ENCODE results near the gene CDK6.

The CDK6 gene

DNA sequence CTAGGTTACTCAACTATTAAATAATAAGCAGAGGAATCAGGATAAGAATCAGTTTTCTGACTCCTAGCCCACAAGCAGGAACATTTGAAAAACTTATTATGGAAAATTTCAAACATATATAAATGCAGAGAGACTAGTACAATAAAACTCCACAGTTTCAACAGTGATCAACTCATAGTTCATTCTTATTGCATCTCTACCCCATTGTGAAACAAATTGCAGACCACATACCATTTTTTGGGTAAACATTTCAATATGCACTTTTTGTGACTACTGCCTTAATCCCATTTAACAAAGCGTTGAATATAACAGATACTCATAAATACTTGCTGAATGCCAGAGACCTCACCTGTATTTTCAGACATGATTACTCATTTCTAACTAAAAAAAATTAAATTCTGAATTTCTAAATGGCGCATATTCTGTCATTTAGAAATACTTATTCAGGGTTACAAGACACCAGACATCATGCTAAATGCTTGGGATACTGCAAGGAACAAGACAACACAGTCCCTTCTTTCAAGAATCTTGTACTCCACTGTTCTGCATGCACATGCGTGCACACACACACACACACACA, 11.4 kb downstream of the CDK6 start:
- FAIRE-seq = no peak

DNA sequence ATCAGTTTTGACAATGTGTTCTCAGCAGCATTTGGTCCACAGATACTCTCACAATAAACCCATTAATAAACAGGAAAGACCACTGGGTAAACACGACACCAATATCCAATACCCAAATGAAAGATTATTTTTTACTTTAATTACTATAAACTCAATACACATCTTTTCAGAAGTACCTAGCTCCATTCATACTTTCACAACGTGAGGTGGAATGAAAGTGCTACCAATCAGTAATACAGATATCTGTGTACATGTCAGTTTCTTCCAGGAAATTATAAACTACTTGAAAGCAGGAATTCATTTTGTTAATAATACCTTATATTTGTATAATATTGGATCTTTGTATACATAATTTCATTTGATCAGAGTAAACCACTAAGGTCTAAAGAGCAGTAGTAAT, 11.9 kb downstream of the CDK6 start:
- FAIRE-seq = no peak

DNA sequence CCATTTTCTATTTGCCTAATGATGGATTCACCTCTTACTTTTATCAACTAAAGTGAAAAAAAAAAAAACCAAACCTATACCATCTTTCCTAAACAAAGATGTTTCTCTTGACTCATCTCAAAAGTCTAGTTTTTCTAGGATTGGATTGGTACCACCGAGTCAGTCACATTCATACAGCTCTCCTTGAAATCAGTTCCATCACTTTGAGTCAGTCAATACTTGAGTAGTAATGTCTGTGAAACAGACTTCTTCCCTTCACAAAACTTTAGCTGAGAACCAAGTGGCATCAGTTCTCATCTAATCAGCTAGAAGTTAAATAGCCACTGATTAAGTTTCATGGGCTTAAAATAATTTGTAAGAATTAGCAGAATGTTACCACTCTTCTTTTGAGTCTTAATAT, 13.3 kb downstream of the CDK6 start:
- FAIRE-seq = no peak

DNA sequence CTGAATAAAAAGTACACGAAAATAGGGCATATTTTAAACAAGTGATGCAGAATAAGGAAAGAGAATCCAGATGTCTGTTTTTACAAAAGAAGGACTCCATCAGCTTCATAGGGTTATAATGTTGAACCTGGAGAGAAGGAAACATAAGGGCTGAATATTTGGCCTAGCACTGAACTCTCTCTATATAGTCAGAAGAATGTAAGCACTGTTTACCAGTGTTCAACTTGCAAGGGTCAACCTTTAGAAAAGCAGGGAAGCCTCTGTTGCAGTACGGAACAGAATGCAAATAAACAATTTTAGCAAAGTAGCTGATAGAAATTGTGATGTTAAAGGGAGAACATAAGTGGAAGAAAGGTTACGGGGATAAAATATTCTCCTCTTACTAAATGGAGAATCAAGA, 16.2 kb downstream of the CDK6 start:
- no peak for FAIRE-seq

DNA sequence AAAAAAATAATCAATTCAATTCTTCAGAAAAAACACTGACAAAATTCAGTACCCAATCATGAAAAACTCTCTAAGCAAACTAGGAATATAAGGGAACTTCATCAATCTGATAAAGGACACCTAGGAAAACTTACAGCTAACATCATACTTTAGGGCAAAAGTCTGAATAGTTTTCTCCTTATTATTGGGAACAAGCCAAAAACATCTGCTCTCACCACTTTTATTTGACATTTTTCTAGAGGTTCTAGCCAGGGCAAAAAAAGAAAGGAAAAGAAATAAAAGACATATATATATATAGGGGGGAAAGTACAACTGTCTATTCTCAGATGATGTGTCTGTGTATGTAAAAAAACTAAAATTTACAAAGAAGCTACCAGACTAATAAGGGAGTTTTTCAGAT, 19.0 kb downstream of the CDK6 start:
- no peak for FAIRE-seq

DNA sequence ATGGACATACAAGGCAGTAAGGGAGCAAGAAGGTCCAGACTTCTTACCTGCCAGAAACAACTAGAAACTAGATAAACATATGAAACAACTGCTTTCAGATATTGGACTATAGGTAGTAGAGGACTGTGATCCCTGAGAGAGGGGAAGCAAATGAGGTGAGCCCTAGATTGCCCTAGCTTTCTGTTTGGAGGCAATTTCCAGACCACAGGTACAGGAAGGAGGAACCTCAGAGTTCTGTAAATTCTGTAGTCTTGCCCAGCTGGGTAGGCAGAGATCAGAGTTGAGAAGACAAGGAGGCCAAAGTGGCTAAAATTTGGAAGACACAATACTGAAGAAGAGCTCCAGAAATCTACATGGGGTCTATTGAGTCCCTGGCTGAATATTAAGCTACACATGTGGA, 21.0 kb downstream of the CDK6 start:
- FAIRE-seq = no peak

DNA sequence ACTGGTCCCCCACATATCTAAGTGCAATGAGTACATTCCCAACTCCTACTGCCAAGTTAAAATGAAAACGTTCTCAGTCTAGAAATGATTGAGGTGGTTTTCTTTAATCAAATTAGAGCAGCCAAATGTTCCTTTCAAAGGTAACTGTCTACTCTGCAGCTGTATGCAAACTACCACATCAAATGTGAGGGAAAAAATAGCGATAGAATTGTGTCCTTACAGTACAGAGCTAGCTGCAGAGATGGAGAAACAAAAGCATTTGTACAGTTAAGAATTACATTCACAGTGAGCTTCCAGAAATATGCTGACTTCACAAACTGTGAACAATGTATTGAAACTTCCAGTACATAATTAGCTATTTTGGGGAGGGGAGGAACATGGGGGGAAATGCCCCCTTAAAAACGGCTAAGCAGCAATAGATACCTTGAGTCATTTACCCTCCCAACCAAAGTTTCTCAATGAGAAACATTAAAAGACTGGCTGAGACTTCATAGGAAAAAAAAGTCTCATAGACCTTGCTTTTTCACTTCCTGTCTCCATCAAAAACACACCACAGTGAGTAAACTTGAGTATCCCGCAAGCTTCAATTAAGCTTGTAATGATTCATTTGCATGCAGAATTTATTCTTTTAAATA, 22.9 kb downstream of the CDK6 start:
- no peak for FAIRE-seq

DNA sequence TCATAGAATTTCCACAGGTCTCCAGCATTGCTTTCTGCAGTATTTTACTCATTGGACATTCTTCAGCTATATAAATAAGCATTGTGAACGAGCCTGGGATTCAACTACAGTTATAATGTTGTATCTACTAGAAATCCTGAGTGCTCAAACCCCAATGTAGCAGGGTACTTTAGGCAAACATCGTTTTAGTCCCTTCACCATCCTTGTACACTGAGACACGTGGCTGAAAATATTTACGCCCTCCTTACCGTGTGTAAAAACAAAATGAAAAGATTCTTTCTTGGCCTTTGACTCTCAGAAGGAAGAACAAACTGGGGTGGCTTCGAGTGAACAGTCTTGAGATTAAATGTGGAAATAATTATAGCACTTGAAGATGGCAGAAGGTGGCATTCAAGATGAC, 25.2 kb downstream of the CDK6 start:
- FAIRE-seq = no peak

DNA sequence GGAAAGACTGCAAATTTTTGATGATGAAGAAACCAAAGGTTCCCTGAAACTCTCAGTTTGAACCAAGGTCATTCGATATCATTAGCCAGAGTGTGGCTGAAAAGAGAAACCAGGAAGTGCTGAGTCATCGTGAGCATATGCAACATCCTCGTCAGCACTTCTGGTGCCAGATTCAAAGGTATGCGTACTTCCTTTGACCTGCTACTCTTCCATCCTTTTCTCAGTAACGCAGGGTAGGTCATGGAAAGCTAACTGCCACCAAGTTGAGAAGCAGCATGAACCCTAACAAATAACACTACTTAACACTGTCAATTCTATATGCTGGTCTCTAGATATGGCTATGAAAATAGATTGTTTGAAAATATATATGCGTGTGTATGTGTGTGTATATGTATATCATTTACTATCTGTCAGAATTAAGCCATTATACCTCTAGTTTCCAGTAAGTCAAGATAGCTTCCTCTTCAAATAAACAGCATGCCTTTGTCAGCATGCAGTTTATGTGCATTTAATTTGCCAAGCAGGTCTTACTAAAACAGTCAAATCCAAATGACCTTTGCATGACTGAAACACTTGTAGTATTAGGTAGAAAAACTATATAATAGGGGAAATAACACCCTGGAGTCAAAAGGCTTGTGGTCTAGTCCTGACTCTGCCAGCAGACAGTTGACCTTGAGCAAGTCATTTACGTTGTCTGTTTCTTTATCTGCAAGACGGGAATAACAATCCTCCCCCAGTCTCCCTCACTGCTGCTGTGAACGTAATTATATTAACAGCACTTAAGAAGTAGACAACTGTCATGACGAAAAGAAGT, 26.4 kb downstream of the CDK6 start:
- FAIRE-seq = peak; percentile 57

DNA sequence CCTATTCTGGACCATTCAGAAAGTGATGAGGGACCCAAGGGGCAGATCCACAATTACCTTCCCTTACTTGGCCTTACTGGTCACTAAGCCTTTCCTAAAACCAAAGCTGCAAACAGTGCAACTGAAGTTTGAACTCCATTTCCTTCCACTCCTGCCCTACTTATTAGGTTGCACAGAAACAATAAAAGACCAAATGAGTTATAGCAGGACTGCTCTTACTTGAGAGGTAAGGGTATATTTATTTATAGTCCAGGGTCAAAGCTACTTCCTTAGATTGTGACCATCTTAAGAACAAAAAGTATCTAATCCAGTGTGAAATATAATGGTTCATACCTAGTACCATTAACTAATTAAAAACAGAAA, 27.0 kb downstream of the CDK6 start:
- no peak for FAIRE-seq

DNA sequence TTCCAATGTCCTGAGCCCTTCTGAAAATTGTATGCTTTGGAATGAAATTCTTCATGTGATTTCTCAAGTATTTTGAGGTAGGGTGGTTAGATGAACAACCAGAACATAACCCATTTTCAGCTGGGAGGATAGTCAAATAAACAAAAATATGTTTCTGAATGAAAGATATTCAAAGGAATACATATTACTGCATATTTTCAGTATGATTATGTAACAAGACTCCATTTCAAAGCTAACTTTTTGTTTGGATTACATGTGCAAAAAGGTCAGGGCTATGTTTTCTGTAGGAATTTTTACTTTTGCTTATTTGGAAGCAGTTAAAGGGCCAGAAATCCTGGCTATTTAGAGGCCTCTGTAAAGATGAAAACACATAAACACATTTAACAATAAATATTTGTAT, 27.7 kb downstream of the CDK6 start:
- FAIRE-seq = no peak

DNA sequence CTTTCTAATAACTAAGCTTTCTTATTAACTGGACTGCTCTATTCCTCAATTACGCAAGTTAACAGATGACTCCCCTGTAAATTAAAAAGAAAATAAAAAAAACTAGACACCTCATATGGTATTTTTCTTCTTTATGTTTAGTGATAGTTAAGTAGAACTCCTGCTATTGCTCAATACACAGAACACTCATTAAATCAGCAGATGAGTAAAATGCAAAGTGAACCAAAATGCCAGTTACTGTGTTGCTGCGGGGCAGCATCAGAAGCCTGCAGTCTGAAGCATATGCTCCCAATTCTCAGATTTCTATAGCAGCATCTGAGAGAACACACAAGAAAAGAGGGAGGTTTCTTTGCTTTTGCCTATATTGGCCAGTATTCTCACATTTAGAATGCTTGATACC, 28.4 kb downstream of the CDK6 start:
- FAIRE-seq = no peak

DNA sequence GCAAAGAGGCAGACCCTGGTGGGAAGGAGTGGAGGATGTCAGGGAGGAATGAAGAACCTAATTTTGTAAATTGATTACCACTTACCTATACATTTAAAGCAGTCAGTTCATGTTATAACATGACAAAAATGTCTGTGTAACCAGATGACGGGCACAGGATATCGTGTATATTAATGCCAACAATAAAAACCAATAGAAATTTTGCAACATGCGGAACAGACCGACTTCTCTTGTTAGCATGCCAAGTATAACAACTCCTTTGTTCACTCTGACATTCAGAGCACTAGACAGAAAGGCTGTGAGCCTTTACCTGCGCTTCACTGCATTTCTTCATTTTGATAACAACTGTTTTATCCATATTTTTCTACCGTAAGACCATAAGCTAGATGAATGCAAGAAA, 29.9 kb downstream of the CDK6 start:
- FAIRE-seq = no peak

DNA sequence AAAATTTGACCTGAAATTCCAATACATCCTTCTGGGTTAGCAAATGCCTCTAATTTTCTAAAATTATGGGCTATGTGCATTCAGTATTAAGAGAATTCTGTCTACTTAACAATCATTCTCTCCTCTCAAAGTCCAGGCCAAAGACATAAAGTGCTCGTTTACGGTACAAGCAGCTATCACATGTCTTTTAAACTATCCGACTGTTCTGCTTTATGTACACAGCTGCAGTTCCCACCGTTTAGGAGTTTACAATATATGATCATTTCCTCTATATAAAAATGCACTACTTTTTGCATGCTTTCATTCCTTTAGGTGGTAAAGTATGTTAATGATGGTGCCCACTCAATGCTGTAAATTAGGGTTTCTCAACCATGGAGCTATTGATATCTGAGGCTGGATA, 34.0 kb downstream of the CDK6 start:
- FAIRE-seq = no peak

DNA sequence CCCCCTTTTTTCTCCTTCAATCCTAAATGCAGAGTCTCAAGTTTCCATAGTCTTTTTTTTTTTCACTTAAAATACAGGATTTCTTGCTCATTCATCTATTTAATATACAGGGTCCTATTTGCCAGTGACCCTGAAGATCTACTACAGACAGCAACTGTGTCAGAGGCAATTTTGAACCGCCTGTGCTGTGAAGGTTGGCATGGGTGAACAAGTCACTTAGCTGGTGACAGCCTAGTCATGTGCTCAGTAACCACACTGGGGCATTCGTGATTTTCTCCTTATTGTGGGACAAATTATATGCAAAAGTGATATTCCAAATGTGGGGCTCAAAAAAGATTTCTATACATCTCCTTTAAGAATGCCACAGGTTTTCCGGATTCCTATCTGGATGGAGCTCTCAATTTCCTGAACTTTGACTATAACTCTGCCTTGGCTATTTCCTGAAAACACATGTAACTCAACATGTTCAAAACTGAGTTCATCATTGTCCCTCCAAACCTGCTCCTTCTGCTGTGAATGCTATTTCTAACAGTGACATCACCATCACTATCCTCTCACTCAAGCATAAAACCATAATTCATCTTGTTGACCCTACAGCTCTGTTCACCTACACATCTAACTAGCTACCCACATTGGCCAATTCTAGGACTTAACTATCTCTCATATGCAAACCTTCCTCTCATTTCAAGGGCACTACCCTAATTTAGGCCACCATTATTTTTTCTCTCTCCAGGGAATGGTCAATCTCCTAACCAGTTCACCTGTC, 36.7 kb downstream of the CDK6 start:
- FAIRE-seq = no peak

DNA sequence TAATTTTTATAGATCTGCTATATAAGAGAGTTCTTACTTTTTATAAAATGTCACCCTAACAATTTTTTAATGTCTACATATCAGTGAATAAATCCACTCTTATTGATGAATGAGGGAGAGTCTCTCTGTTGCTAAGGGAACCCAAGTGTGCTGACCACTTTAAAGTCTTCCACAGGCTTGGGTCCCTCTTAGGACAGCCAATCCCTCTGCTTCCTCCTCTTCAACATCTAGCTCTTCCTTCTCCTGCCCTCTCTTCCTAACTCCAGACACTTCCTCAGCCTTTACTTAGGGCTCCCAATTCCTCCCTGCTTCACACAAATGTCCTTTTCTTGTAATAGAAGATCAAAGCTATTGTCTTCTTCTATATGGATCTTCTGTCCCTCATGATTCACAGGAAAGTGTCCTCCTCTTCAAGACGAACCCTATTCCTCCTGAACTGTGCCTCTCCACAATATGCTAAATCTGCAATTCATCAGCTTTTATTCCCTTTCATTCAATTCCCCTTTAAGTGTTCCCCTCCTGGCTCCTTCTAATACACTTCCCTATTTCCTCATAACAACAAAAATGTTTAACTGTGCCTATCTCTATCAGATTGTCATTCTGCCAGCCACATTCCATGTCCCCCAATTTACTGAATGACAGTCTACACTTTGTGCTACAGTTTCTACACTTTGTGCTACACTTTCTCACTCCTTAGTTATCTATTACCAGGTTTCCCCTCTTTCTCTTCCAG, 37.7 kb downstream of the CDK6 start:
- FAIRE-seq = no peak

DNA sequence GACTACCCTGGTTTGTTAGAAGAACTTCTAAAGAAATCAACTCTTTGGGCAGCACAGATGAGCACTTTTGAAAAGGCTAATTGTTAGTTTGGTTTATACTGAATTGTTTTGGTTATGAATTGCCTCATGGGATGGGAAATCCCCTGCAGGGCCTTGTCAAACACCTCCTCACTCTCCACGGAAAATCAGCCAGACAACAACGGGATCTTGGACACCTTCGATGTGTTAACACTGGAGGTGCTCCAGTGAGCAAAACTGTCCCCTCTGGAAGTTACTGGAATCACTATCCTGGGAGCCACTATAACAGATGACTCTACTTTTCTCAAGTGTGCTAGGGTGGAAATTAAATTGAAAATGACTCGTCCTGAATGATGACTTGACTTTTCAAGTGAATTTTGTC, 38.7 kb downstream of the CDK6 start:
- FAIRE-seq = no peak

DNA sequence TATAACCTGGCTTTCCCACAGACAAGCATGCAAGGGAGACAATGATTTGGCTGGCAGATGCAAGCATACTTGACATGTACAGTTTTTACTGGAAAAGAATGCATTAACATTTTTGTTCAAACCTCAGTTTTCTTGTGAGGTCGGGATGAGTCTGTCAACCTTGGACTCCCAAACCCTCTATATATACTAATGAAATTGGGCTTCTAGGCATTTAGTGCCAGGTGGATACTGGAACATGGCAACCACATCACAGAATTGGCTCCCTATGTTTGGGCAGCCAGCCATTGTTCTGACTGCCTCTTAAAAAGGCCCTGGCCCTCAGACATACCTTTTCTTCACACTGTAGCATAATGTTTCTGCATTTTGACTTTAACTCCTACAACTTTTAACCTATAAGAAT, 39.1 kb downstream of the CDK6 start:
- no peak for FAIRE-seq

DNA sequence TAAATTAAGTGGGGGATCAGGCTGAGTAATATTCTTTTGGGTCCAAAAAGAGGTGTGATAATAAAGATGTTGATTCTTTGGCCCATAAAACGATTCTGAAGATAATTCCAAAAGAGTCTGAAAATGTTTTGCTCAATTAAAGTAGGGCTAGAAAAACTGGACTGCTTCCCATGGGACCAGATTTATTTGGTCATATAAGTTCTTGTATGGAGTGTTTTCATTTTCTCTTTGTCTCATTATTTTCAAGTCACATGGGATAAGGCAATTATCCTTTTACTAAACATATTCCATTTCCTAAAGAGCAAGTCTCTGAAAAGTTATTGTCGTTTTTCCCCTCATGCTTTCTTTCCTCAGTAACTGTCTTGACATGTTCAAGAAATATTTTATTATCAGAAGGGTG, 41.5 kb downstream of the CDK6 start:
- FAIRE-seq = peak; percentile 72

DNA sequence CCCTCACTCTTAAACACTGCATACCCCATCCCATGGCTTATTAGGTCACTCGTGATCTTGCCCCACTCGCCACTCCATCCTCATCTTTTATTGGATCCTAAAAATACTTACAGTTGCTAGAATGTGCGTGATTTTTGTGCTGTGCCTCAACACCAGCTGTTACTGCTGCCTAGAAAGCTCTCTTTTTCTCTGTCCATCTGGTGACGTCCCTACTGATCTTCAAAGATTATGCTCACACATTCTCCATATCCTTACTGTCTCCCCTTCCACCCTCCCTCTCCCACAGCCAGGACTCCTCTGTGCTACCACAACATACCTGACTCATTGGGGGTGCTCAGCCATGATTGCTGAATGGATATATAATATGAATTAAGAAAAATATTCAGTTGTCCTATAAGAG, 42.0 kb downstream of the CDK6 start:
- no peak for FAIRE-seq

DNA sequence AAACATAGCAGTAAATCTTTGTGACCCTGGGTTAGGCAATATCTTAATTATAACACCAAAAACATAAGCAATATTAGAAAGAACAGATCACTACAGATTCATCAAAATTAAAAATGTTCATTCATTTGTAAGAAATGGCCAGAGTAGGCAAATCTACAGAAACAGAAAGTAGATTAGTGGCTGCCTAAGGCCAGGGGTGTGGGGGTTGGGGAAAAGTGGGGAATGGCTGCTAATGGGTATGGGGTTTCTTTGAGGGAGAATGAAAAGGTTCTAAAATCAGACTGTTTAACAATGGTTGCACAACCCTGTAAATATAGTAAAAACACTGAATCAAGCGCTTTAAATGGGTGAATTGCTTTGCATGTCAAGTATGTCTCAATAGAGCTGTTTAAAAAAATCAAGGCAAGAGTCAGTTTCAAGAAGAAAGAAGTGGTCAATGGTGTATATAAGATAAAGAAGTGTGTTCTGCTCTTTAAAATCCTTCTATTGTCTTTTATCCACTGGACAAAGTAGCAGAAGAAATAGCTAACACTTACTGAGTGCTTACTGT, 42.6 kb downstream of the CDK6 start:
- no peak for FAIRE-seq

DNA sequence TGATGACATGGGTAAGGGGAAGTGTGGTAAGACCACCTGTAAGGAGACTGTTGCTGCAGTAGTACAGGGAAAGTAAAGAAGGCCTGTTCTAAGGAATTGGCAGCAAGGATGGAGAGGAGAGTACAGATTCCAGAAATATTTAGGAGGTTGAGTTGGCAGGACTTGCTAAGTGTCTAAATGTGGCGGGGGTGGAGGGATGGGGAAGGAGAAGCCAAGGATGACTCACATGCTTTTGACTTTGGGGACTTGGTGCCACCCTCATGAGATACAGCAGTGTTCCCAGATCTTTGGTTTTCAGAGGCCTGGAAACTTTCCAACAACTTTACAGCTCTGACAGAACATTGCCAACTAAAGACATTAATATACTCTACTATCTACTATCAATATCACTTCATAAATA, 45.4 kb downstream of the CDK6 start:
- no peak for FAIRE-seq
